NCI-H2029 treated with DMSO at 0.1 percent for 48 hours (cell line): ENCODE measurements around the gene SUV39H1.

Experiments used
- DNase-seq: peaks from one replicate; lab custom pipeline; 2025; lab: John Stamatoyannopoulos, UW

Gene SUV39H1

GRCh38 chrX:48715072-48715471, 18.5 kb downstream of the SUV39H1 start:
- DNase-seq: no peak

GRCh38 chrX:48715876-48716502, 19.5 kb downstream of the SUV39H1 start:
- no peak for DNase-seq

- DNase-seq: no peak
Observed at GRCh38 chrX:48719958-48720357, 23.4 kb downstream of the SUV39H1 start.

- DNase-seq: no peak
Observed at GRCh38 chrX:48720577-48721250, 24.2 kb downstream of the SUV39H1 start.

- no peak for DNase-seq
Observed at GRCh38 chrX:48721916-48722315, 25.4 kb downstream of the SUV39H1 start.

- DNase-seq: no peak
Observed at GRCh38 chrX:48726596-48726995, 30.1 kb downstream of the SUV39H1 start.

- DNase-seq: no peak
Observed at GRCh38 chrX:48728653-48729052, 32.1 kb downstream of the SUV39H1 start.

- no peak for DNase-seq
Observed at GRCh38 chrX:48736303-48736702, 39.8 kb downstream of the SUV39H1 start.

GRCh38 chrX:48736878-48737212, 40.3 kb downstream of the SUV39H1 start:
- DNase-seq: no peak

- peak; percentile 59 for DNase-seq
Observed at GRCh38 chrX:48737213-48737938, 40.8 kb downstream of the SUV39H1 start.

- DNase-seq: no peak
Observed at GRCh38 chrX:48737940-48738339, 41.4 kb downstream of the SUV39H1 start.

- no peak for DNase-seq
Observed at GRCh38 chrX:48741834-48742233, 45.3 kb downstream of the SUV39H1 start.

- DNase-seq: no peak
Observed at GRCh38 chrX:48745222-48745621, 48.7 kb downstream of the SUV39H1 start.

- no peak for DNase-seq
Observed at GRCh38 chrX:48747415-48748016, 51.0 kb downstream of the SUV39H1 start.

GRCh38 chrX:48749182-48749581, 52.6 kb downstream of the SUV39H1 start:
- no peak for DNase-seq

- DNase-seq: no peak
Observed at GRCh38 chrX:48751343-48751742, 54.8 kb downstream of the SUV39H1 start.

- DNase-seq: no peak
Observed at GRCh38 chrX:48752498-48752897, 56.0 kb downstream of the SUV39H1 start.

- no peak for DNase-seq
Observed at GRCh38 chrX:48753708-48754228, 57.2 kb downstream of the SUV39H1 start.

- DNase-seq: no peak
Observed at GRCh38 chrX:48754238-48754637, 57.7 kb downstream of the SUV39H1 start.
